HG03025 (cell line): ENCODE data around the gene MANEAL.

Experiments used
- ATAC-seq: cut with Tn5 transposase; IDR thresholded peaks from one replicate; pipeline ENCODE4 v1.9.1; 2021; ENCODE audit warnings: mild to moderate bottlenecking, moderate library complexity; ENCODE audit not compliant: unreplicated experiment, low FRiP score

The MANEAL gene

DNA sequence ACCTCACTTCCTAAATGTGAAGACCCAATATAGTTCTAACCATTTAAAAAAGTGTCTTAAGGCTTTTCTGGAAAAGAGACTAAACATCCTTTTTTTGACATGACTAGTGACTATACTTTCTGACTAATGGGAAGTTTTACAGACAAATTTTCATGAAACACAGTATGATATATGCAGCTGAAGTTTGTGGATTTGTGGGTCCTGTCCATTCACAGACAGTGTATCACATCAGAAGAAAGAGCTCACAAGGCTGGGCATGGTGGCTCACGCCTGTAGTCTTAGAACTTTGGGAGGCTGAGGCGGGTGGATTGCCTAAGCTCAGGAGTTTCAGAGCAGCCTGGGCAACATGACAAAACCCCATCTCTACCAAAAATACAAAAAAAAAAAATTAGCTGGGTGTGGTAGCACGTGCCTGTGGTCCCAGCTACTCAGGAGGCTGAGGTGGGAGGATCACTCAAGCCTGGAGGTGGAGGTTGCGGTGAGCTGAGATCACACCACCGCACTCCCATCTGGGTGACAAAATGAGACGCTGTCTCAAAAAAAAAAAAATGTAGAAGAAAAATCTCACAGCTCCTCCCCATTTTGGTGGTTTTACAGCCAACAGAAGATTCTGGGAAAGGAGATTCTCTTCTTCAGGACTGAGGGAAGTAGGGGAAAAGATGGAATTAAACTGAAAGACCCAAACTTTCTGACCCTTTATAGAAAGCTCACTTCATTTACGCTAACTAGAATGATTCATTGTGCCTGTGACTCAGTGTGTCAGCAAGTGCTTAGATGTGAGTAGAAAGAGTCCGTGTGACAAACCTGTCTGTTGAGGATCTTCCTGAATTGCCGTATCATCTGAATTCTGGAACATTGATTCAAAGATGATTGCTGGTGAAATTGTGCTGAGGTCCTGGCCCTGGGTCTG lies 29.5 kb downstream of the MANEAL start:
- no peak for ATAC-seq

DNA sequence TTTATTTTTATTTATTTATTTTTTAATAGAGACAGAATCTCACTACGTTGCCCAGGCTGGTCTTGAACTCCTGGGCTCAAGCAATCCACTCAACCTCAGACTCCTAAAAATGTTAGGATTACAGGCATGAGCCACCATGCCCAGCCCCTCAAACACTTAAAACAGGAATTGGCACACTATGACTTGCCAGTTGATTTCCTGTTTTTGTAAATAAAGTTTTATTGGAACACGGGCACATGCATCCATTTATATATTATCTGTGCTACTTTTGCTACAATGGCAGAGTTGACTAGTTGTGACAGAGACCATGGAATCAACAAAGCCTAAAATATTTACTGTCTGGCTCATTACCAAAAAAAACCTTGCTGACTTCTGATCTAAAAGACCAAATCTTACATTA lies 30.4 kb downstream of the MANEAL start:
- ATAC-seq = no peak

DNA sequence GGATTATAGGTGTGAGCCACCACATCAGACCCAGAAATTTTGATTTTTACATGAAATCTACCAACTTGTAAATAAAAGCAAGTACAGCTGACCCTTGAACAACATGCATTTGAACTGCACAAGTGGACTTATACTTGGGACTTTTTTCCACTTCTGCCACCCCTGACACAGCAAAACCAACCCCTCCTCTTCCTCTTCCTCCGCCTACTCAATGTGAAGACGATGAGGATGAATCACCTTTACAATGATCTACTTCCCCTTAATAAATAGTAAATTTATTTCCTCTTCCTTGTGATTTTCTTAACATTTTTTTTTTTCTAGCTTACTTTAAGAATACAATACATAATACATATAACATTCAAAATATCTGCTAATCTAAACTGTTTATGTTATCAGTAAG lies 31.9 kb downstream of the MANEAL start:
- ATAC-seq = no peak

DNA sequence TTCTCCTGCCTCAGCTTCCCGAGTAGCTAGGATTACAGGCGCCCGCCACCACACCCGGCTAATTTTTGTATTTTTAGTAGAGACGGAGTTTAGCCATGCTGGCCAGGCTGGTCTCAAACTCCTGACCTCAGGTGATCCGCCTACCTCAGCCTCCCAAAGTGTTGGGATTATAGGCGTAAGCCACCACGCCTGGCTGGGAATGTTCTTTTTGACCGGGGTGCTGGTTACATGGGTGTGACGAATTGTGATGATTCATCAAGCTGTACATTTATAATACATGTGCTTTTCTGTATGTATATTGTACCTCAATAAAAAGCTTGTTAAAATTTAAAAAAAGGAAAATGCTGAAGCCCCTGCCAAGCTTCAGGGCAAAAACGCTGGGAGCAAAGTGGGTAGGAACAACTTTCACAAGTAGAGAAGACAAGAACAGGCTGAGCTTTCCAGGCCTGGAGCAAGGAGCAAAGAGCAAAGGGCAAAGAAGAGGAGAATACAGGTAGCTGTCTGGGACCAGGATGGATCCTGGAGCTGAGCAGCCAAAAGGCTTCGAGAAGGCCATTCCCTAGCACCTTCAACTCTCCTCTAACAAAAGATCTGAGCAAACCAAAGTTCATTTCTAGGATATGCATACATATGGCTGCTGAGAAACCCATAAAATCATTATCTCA lies 34.9 kb downstream of the MANEAL start:
- no peak for ATAC-seq

DNA sequence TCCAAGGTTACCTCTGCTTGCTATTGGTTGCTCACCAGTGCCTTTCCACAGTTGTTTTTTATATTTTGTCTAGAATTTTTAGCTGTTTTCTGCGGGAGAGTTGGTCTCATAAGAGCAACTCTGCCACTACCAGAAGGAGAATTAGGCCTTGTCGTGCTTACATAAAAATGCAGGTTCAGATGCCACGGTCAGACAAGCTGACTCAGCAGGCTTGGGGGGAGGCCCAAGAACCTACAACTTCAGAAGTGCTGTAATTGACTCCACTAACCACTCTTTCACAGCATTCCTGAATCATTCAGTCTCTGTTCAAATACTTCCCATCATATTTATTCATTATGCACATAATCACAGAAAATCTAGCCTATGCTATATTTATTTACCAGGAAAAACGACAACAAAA lies 37.5 kb downstream of the MANEAL start:
- no peak for ATAC-seq

- no peak for ATAC-seq
Observed at GRCh38 chr1:37831809-37832208, 38.2 kb downstream of the MANEAL start.

DNA sequence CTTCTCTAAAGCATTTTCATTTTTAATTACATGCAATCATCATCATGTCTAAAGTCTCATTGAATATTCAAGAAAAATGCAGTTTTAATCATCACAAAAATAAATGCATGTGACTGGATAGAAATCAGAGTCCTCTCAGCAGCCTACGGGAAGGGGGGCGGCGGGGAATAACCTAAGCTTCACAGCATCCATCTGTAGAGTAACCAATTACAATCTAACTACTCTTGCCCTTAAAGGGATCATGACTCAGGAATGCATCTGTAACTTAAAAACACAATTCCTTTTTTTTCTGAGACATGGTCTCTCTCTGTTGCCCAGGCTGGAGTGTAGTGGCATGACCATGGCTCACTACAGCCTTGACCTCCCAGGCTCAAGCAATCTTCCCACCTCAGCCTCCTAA lies 43.1 kb downstream of the MANEAL start:
- ATAC-seq = no peak

- ATAC-seq = no peak
Observed at GRCh38 chr1:37839676-37840075, 46.0 kb downstream of the MANEAL start.

DNA sequence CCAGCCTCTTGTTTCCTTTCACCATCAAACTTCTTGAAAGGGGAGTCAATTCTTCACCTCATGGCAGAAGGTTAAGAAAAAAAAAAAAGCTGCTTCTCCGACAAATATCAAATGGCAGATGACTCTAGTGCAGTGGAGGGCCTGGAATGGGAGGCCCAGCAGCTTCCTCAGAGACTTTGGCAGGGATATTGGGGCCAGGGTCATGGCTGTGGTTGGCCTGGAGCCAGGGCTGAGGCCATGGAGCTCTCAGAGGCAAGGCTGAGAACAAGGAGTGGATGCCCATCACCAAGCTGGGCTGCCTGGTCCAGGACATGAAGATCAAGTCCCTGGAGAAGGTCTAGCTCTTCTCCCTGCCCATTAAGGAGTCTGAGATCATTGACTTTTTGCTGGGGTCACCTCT lies 47.1 kb downstream of the MANEAL start:
- ATAC-seq = no peak

DNA sequence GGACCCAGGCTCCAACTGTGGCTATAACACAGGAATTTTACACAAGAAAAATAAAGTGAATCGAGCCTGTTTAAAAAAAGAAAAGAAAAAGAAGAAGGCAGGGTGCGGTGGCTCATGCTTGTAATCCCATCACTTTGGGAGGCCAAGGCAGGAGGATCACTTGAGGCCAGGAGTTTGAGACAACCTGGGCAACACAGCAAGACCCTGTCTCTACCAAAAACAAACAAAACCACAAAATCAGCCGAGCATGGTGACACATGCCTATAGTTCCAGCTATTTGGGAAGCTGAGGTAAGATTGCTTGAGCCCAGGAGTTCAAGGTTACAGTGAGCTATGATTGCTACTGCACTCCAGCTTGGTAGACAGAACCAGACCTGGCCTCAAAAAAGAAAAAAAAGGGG lies 48.0 kb downstream of the MANEAL start:
- ATAC-seq = no peak

DNA sequence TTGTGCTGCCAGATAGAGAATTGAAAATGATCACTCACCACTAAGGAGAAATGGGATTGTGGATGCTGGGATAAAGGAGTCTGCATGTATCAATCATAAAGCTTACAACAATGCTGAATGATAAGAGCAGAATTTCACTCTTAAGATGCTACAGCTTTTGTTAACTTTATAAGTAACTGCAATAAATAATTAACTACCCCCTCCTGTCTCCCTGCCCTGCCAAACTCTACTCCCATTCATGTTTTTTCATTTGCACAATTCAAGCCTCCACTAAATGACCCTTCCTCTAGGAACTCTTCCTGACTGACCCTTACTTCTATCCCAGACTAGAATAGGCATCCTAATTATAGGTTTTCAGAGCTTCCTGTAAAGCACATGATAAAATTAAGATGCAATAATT lies 50.9 kb downstream of the MANEAL start:
- no peak for ATAC-seq

DNA sequence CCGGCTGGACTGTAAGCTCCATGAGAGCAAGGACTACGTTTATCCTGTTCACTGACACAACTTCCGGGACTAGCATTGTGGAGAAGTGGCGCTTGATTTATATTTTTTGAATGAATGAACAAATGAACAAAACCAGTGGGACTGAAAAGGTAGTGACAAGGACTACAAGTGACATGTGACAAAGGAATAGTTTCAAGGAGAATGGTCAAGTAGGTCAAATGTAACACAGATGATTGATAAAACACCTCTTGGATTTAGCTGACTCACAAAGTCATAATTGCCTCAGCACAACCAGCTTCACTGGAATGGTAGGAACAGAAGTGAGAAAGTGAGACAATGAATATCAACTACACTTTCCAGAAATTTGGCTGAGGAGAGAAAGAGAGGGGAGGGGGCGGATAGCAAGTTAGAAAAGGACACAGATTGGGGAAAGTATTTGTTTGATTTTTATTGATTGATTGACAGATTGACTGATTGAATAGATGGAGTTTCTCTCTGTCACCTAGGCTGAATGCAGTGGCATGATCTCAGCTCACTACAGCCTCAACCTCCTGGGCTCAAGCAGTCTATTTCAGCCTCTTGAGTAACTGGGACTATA lies 51.5 kb downstream of the MANEAL start:
- ATAC-seq = no peak

DNA sequence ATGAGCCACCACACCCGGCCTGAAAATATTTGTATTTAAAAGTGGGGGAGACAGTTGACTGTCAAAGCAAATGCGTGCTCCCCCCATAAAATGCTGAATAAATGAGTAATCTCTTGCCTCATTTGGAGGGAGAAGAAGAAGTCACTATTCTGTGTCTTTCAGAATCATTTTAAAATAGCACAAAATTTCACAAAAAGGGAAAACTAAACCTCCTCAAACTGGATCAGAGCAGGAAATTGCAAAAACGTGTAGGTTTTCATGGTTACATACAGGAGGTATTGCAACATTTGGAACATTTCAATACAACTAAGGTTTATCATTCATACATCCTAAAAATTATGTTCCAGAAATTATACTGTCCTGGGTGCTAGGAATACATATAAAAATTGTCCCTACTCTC lies 52.1 kb downstream of the MANEAL start:
- ATAC-seq = no peak

GRCh38 chr1:37846647-37847339 lies 53.1 kb downstream of the MANEAL start:
- ATAC-seq = no peak

- no peak for ATAC-seq
Observed at GRCh38 chr1:37849480-37849879, 55.8 kb downstream of the MANEAL start.

DNA sequence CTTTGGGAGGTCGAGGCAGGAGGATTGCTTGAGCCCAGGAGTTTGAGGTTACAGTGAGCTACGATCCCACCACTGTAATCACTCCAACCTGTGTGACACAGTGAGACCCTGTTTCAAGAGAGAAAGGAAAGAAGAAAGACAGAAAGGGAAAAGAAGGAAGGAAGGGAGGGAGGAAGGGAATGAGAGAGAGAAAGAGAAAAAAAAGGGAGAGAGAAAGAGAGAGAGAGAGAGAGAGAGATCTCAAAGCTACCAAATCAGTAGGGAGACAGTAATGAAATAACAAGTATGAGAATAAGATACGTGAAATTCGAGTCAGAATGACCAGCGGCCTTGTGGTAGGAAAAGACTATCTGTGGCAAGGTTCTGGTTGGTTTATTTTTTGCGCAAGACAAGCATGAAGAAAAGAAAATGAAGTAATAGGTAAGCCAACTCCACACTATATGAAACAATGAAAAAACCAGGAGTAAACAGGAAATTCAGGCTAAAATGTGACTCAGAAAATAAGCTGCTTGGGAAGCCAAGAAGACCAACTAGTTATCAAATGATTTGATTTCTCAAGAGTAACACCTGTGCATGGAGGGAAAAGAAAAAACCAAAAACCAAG lies 56.8 kb downstream of the MANEAL start:
- no peak for ATAC-seq
